ENCODE data around the gene PPP1R7. TPM values are rescaled to one million over a fixed set of nuclear protein-coding genes. Genes with fewer than 3 reads are reported as not detected.
A peak's percentile ranks its signal among the peaks of the same experiment; 100 is the strongest.

The PPP1R7 gene
- total RNA-seq, 1 donor from 2014 or later = 51.1 TPM

DNA sequence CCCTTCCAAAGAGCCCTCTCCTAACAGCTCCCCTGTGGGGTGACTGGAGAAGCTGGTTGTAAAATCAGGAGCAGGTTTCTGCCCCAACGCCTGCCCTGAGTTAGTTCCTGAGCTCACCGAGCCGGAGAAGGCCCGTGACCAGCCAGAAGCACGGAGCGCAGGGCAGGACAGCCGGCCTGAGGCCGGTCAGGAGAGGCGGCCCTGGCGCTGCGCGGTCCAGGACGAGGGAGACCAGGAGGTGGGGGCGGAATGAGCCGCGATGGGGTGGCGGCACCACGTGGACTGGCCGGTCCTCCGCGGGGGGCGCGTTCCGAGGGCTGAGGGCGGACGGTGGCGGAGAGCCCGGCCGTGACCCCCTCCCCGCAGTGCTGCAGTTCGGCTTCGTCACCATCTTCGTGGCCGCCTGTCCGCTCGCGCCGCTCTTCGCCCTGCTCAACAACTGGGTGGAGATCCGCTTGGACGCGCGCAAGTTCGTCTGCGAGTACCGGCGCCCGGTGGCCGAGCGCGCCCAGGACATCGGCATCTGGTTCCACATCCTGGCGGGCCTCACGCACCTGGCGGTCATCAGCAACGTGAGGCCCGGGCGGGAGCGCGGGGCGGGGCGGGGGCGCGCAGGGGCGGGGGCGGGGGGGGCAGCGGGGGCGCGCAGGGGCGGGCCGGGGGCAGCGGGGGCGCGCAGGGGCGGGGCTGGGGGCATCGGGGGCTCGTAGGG, 67.2 kb downstream of the PPP1R7 start:
- no peaks in the 10 kb centered on the region for H3K36me3 ChIP-seq
- intact Hi-C loops (cut with DNase I) = loop anchor here (10.0 kb wide), 1 partner anchor 113 kb away; the partner anchor contains the start of gene MTERF4

DNA sequence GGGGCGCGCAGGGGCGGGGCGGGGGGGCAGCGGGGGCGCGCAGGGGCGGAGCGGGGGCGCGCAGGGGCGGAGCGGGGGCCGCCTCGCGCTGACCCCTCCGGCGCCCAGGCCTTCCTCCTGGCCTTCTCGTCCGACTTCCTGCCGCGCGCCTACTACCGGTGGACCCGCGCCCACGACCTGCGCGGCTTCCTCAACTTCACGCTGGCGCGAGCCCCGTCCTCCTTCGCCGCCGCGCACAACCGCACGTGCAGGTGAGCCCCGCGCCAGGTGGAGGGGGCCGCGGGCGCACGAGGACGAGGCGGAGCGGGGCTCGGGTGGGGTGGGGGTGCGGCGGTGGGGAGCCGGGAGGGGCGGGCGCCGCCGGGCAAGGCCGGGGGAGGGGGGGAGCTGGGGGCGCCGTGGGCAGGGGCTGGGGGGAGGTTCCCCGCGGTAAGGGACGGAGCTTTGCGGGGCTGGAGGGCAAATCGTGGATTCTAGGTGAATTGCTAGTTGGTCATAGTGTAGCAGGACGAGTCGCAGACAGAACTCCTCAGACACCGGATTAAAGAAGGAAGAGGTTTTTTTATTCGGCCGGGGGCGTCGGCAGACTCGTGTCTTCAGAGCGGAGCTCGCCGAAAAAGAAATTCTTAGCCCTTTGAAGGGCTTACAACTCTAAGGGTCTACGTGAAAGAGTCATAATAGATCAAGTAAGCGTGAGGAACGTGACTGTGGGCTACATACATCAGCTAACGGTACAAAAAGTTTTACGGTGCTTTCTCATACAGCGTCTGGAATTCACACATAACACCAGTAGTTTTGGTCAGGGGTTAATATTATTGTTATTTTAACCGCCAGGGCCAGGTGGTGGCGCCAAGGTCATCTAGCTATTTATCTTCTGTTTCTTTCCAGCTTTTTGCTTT, 68.1 kb downstream of the PPP1R7 start:
- Histone ChIP-seq H3K4me1 (peaks cover 11% of the 10 kb centered on the region), H3K27ac (peak overlapping the region; percentile 81), H3K4me3 (peak overlapping the region; percentile 68 to 86), H3K27me3 (no peaks in the 10 kb centered on the region), H3K9me3 (no peaks in the 10 kb centered on the region), H3K36me3 (no peaks in the 10 kb centered on the region)
- TF ChIP-seq POLR2AphosphoS5 (IDR thresholded peaks at IDR 0.05; ENCODE audit: insufficient read depth in 1 of 2, low read depth in 1 of 2) = no peak
- TF ChIP-seq, protein P1, sequence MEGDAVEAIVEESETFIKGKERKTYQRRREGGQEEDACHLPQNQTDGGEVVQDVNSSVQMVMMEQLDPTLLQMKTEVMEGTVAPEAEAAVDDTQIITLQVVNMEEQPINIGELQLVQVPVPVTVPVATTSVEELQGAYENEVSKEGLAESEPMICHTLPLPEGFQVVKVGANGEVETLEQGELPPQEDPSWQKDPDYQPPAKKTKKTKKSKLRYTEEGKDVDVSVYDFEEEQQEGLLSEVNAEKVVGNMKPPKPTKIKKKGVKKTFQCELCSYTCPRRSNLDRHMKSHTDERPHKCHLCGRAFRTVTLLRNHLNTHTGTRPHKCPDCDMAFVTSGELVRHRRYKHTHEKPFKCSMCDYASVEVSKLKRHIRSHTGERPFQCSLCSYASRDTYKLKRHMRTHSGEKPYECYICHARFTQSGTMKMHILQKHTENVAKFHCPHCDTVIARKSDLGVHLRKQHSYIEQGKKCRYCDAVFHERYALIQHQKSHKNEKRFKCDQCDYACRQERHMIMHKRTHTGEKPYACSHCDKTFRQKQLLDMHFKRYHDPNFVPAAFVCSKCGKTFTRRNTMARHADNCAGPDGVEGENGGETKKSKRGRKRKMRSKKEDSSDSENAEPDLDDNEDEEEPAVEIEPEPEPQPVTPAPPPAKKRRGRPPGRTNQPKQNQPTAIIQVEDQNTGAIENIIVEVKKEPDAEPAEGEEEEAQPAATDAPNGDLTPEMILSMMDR (IDR thresholded peaks at IDR 0.05) = no peak
- no peak for TF ChIP-seq POLR2A (IDR thresholded peaks at IDR 0.05)
- intact Hi-C loops (cut with DNase I) = loop anchor here (10.0 kb wide), 1 partner anchor 114 kb away; the partner anchor contains the start of gene MTERF4
- DNase-seq (ENCODE audit: extremely low spot score in 2 of 2) = no peak

More for the DNA sequence above, 67.2 kb downstream of the PPP1R7 start:
- no peak for DNase-seq (ENCODE audit: extremely low spot score in 2 of 2)
- TF ChIP-seq, protein P1 (IDR thresholded peaks at IDR 0.05) = peak in 1 of 3 experiments; percentile 4
- peak in 1 of 2 donors; percentile 71 for TF ChIP-seq POLR2AphosphoS5 (IDR thresholded peaks at IDR 0.05; ENCODE audit: insufficient read depth in 1 of 2, low read depth in 1 of 2)
- TF ChIP-seq POLR2A (IDR thresholded peaks at IDR 0.05) = no peak
- peak overlapping the region; percentile 81 for H3K27ac ChIP-seq
- H3K9me3 ChIP-seq = no peaks in the 10 kb centered on the region
- H3K27me3 ChIP-seq = no peaks in the 10 kb centered on the region
- H3K4me3 ChIP-seq = peak overlapping the region; percentile 49 to 71
- peaks cover 11% of the 10 kb centered on the region for H3K4me1 ChIP-seq

DNA sequence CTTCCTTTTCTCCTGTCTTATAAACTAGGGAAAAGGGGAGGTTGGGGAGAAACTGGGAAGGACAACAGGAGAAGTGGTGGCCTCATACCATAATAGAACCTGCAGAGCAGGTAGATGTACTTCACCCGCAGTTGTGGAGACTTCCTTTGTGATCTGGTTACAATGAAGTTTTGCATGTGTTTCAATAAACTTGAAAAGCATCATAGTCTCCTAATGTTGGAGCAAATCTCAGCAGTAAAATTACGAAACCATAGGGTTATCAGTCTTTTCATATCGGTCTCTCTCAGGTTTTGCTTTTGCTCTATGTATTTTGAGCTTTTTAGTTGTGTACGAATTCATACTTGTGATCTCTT, 68.7 kb downstream of the PPP1R7 start:
- H3K9me3 ChIP-seq = no peaks in the 10 kb centered on the region
- no peak for DNase-seq (ENCODE audit: extremely low spot score in 2 of 2)
- no peaks in the 10 kb centered on the region for H3K27me3 ChIP-seq
- H3K4me3 ChIP-seq = peak overlapping the region; percentile 68 to 86
- no peak overlapping the region for H3K27ac ChIP-seq
- TF ChIP-seq POLR2AphosphoS5 (IDR thresholded peaks at IDR 0.05; ENCODE audit: insufficient read depth in 1 of 2, low read depth in 1 of 2) (no peak), POLR2A (IDR thresholded peaks at IDR 0.05) (no peak)
- TF ChIP-seq, protein P1 (IDR thresholded peaks at IDR 0.05) = no peak
- H3K36me3 ChIP-seq = no peaks in the 10 kb centered on the region
- peaks cover 14% of the 10 kb centered on the region for H3K4me1 ChIP-seq
- intact Hi-C loops (cut with DNase I) = loop anchor here (10.0 kb wide), 1 partner anchor 114 kb away; the partner anchor contains the start of gene MTERF4

DNA sequence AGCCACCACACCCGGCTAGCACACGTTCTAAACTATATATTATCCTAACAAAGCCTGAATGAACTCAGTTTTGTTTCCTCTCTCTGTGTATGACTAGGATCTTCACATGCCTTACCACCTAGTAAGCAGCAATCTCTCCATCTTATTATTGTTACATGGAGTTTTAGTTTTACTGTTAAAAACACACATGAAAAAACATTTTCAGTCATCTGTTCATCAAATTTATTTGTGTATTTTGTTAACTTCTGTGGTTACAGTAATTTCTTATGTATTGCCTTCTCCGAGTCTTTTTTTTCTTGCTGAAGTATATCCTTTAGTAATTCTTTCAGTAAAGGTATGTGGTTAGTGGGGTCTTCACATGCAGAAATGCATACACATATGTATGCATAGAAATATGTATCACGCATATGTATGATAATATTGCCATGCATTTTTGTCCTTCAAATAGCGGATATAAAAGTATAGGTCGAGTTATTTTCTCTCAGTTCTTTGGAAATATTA, 69.6 kb downstream of the PPP1R7 start:
- Histone ChIP-seq H3K27me3 (no peaks in the 10 kb centered on the region), H3K27ac (no peak overlapping the region), H3K4me1 (peaks cover 22% of the 10 kb centered on the region), H3K4me3 (no peak overlapping the region), H3K36me3 (no peaks in the 10 kb centered on the region), H3K9me3 (no peaks in the 10 kb centered on the region)
- intact Hi-C loops (cut with DNase I) = loop anchor here (10.0 kb wide), 2 partner anchors 85 to 115 kb away; partner anchors contain the start of gene MTERF4
- no peak for TF ChIP-seq POLR2AphosphoS5 (IDR thresholded peaks at IDR 0.05; ENCODE audit: insufficient read depth in 1 of 2, low read depth in 1 of 2)
- no peak for DNase-seq (ENCODE audit: extremely low spot score in 2 of 2)

Data from vagina (tissue), 2 donors.